GM18507 (cell line): ENCODE measurements around the gene FMN1.
A peak's percentile ranks its signal among the peaks of the same experiment; 100 is the strongest.
"Not testable (repeated sequence)": the region's sequence is repeated elsewhere in the genome, so short reads cannot be mapped to it uniquely, and the experiment has no call there.

Experiments
- DNase-seq: peaks from one replicate; pipeline ENCODE4 v3.0.0; 2011; ENCODE audit warnings: low read depth; ENCODE audit not compliant: insufficient read length; ENCODE audit errors: extremely low spot score
- FAIRE-seq: peaks from 2 replicates; lab custom pipeline; 2011; peaks lifted over from hg19 to GRCh38; lab: Jason Lieb, UNC

FMN1 gene

GRCh38 chr15:33071451-33071850, 123.1 kb downstream of the FMN1 start:
- FAIRE-seq, result no peak

GRCh38 chr15:33069903-33070302, 124.6 kb downstream of the FMN1 start:
- not testable (repeated sequence) for DNase-seq, FAIRE-seq

More at GRCh38 chr15:33071451-33071850, 123.1 kb downstream of the FMN1 start:
- DNase-seq, result no peak

- no peak for DNase-seq
- no peak for FAIRE-seq
Observed at GRCh38 chr15:33069161-33069560, 125.4 kb downstream of the FMN1 start.

- no peak for DNase-seq
- FAIRE-seq, result no peak
Observed at GRCh38 chr15:33068511-33068990, 126.0 kb downstream of the FMN1 start.

- FAIRE-seq (peak; percentile 21), DNase-seq (no peak)
Observed at GRCh38 chr15:33068007-33068481, 126.5 kb downstream of the FMN1 start.

- FAIRE-seq, result no peak
- no peak for DNase-seq
Observed at GRCh38 chr15:33067456-33067855, 127.1 kb downstream of the FMN1 start.

GRCh38 chr15:33066584-33066983, 127.9 kb downstream of the FMN1 start:
- DNase-seq, result no peak
- no peak for FAIRE-seq

GRCh38 chr15:33064878-33065277, 129.6 kb downstream of the FMN1 start:
- DNase-seq (no peak), FAIRE-seq (no peak)

- FAIRE-seq (no peak), DNase-seq (no peak)
Observed at GRCh38 chr15:33059184-33059583, 135.3 kb downstream of the FMN1 start.

GRCh38 chr15:33057845-33058244, 136.7 kb downstream of the FMN1 start:
- no peak for FAIRE-seq

GRCh38 chr15:33055962-33056361, 138.6 kb downstream of the FMN1 start:
- no peak for DNase-seq
- no peak for FAIRE-seq

More at GRCh38 chr15:33057845-33058244, 136.7 kb downstream of the FMN1 start:
- no peak for DNase-seq

GRCh38 chr15:33051528-33051927, 143.0 kb downstream of the FMN1 start:
- FAIRE-seq (no peak), DNase-seq (no peak)

GRCh38 chr15:33048255-33048654, 146.3 kb downstream of the FMN1 start:
- FAIRE-seq, result no peak

GRCh38 chr15:33047077-33047476, 147.4 kb downstream of the FMN1 start:
- FAIRE-seq, result no peak
- DNase-seq, result no peak

More at GRCh38 chr15:33048255-33048654, 146.3 kb downstream of the FMN1 start:
- no peak for DNase-seq

GRCh38 chr15:33046329-33046728, 148.2 kb downstream of the FMN1 start:
- no peak for DNase-seq
- FAIRE-seq, result no peak

- FAIRE-seq, result no peak
- DNase-seq, result no peak
Observed at GRCh38 chr15:33045066-33045810, 149.3 kb downstream of the FMN1 start.

- DNase-seq (no peak), FAIRE-seq (no peak)
Observed at GRCh38 chr15:33044598-33044997, 149.9 kb downstream of the FMN1 start.

- DNase-seq (no peak), FAIRE-seq (no peak)
Observed at GRCh38 chr15:33043636-33044035, 150.9 kb downstream of the FMN1 start.

- FAIRE-seq, result no peak
- DNase-seq, result no peak
Observed at GRCh38 chr15:33040496-33040895, 154.0 kb downstream of the FMN1 start.

- FAIRE-seq (no peak), DNase-seq (no peak)
Observed at GRCh38 chr15:33034588-33034987, 159.9 kb downstream of the FMN1 start.

GRCh38 chr15:33032053-33032452, 162.5 kb downstream of the FMN1 start:
- no peak for DNase-seq
- FAIRE-seq, result no peak
